ENCODE data around the gene TAS1R3.

DNA sequence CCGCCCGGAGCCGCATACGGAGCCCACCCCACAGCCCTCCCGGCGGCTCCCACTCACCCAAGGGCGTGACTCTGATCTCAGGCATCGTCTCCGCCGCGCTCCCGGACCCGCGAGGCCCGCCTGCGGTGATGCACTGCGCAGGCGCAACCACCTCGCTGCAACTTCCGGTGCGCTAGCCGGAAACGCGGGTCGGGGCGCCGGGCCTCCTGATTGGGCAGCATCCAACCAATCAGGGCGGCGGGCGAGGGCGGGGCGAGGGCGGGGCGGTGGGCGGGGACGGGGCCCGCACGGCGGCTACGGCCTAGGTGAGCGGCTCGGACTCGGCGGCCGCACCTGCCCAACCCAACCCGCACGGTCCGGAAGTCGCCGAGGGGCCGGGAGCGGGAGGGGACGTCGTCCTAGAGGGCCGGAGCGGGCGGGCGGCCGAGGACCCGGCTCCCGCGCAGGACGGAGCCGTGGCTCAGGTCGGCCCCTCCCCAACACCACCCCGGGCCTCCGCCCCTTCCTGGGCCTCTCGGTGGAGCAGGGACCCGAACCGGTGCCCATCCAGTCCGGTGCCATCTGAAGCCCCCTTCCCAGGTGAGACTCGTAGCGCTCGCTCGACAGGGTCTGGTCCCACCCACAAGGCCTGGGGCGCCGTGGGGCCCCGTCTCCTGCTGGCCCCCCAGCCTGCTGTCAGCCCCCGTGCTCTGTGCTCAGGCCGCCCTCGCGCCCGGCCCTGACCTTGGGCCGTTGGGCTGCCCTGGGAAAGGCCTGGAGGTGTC, 6.4 kb upstream of the TAS1R3 start, which contains the start of the genes CPTP and INTS11:
- TF ChIP-seq, protein P1, sequence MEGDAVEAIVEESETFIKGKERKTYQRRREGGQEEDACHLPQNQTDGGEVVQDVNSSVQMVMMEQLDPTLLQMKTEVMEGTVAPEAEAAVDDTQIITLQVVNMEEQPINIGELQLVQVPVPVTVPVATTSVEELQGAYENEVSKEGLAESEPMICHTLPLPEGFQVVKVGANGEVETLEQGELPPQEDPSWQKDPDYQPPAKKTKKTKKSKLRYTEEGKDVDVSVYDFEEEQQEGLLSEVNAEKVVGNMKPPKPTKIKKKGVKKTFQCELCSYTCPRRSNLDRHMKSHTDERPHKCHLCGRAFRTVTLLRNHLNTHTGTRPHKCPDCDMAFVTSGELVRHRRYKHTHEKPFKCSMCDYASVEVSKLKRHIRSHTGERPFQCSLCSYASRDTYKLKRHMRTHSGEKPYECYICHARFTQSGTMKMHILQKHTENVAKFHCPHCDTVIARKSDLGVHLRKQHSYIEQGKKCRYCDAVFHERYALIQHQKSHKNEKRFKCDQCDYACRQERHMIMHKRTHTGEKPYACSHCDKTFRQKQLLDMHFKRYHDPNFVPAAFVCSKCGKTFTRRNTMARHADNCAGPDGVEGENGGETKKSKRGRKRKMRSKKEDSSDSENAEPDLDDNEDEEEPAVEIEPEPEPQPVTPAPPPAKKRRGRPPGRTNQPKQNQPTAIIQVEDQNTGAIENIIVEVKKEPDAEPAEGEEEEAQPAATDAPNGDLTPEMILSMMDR (IDR thresholded peaks at IDR 0.05): no peak
- TF ChIP-seq POLR2A (IDR thresholded peaks at IDR 0.05): peak in 1 of 2 donors; percentile 38

Measured in lower leg skin (tissue), 3 donors.